SK-N-SH (cell line): ENCODE measurements around the gene TBX4. TPM values are rescaled to one million over a fixed set of nuclear protein-coding genes. Genes with fewer than 3 reads are reported as not detected.

Experiments used
- CTCF ChIA-PET: fragments of 300-600, 350-600 bp; formaldehyde crosslinking; extraction: SDS; loops from one replicate; lab custom pipeline; 2021; lab: Yijun Ruan, JAX
- POLR2A ChIA-PET: fragments of 350-600 bp; sonication (Branson Sonifier 250); formaldehyde crosslinking; extraction: SDS; loops from one replicate; lab custom pipeline; 2020; ENCODE audit warnings: antibody characterized with exemption, inconsistent platforms; lab: Yijun Ruan, JAX
- DNase-seq: peaks from one replicate; pipeline ENCODE4 v3.0.0; 2012
- H2AFZ ChIP-seq: fragments of 200-600 bp; sonication (generic); 2 replicates; pipeline ENCODE4 v1.8.1; 2016; ENCODE audit warnings: antibody characterized with exemption, mild to moderate bottlenecking, low read depth
- H3F3A ChIP-seq: fragments of 200-600 bp; sonication (generic); replicated peaks from 2 replicates; pipeline ENCODE3; 2016; ENCODE audit warnings: antibody characterized with exemption, mild to moderate bottlenecking; ENCODE audit not compliant: insufficient read depth
- H3K27ac ChIP-seq, 2 experiments: fragments of 200-500 bp in 1 of 2; fragments of 200-600 bp in 1 of 2; sonication (Bioruptor generic) in 1 of 2; sonication (generic), shearing (Covaris generic) in 1 of 2; 2 replicates each; pipeline versions ENCODE4 v1.5.1 to v1.6.1; 2014 to 2016; ENCODE audit warnings: low read depth in 2 of 2, inconsistent platforms in 1 of 2, low read length in 1 of 2, mild to moderate bottlenecking in 1 of 2, mixed read lengths in 1 of 2
- H3K27me3 ChIP-seq: fragments of 200-600 bp; sonication (generic), shearing (Covaris generic); 2 replicates; pipeline ENCODE4 v1.6.1; 2016; ENCODE audit warnings: mixed run types; ENCODE audit not compliant: insufficient read depth
- H3K36me3 ChIP-seq, 2 experiments: fragments of 200-500 bp in 1 of 2; fragments of 200-600 bp in 1 of 2; sonication (Bioruptor generic) in 1 of 2; sonication (generic) in 1 of 2; replicated peaks in 1 of 2; 2 replicates each; pipeline versions ENCODE3 to v1.5.1; 2014 to 2016; ENCODE audit warnings: low read length in 1 of 2, mild to moderate bottlenecking in 1 of 2; ENCODE audit not compliant: insufficient read depth in 2 of 2, control insufficient read depth in 1 of 2
- H3K4me1 ChIP-seq, 2 experiments: fragments of 200-500 bp in 1 of 2; fragments of 200-600 bp in 1 of 2; sonication (Bioruptor generic) in 1 of 2; sonication (generic), shearing (Covaris generic) in 1 of 2; 2 replicates each; pipeline versions ENCODE4 v1.5.1 to v1.6.1; 2014 to 2016; ENCODE audit warnings: low read depth in 1 of 2, low read length in 1 of 2, mixed run types in 1 of 2; ENCODE audit not compliant: insufficient read depth in 2 of 2, control insufficient read depth in 1 of 2
- H3K4me2 ChIP-seq: fragments of 200-600 bp; sonication (generic), shearing (Covaris generic); 2 replicates; pipeline ENCODE4 v1.6.1; 2017; ENCODE audit warnings: mixed run types
- H3K4me3 ChIP-seq, 2 experiments: fragments of 200-500 bp in 1 of 2; fragments of 200-600 bp in 1 of 2; sonication (Bioruptor generic) in 1 of 2; sonication (generic), shearing (Covaris generic) in 1 of 2; 2 replicates each; pipeline versions ENCODE4 v1.5.1 to v1.8.1; 2014 to 2016; ENCODE audit warnings: low read depth in 2 of 2, inconsistent platforms in 1 of 2, low read length in 1 of 2, mild to moderate bottlenecking in 1 of 2, mixed read lengths in 1 of 2, moderate library complexity in 1 of 2
- H3K79me2 ChIP-seq: fragments of 200-600 bp; sonication (generic); 2 replicates; pipeline ENCODE4 v1.8.1; 2017; ENCODE audit warnings: mild to moderate bottlenecking; ENCODE audit not compliant: insufficient read depth
- H3K9ac ChIP-seq: fragments of 200-600 bp; sonication (generic); 2 replicates; pipeline ENCODE4 v1.6.1; 2017; ENCODE audit warnings: mixed run types
- H3K9me2 ChIP-seq: fragments of 200-600 bp; sonication (generic); 2 replicates; pipeline ENCODE4 v1.6.1; 2017; ENCODE audit warnings: mixed run types
- H3K9me3 ChIP-seq: fragments of 200-600 bp; sonication (generic); 2 replicates; pipeline ENCODE4 v1.6.1; 2017; ENCODE audit warnings: mixed run types, mild to moderate bottlenecking, moderate library complexity
- H4K20me1 ChIP-seq: fragments of 200-600 bp; sonication (generic); 2 replicates; pipeline ENCODE4 v1.6.1; 2017; ENCODE audit warnings: mild to moderate bottlenecking, mixed run types; ENCODE audit not compliant: insufficient read depth
- CTCF ChIP-seq: fragments of 200-600 bp; sonication (generic); IDR thresholded peaks from 2 replicates; pipeline ENCODE4 v1.6.1; 2017; ENCODE audit warnings: antibody characterized with exemption, mild to moderate bottlenecking, moderate library complexity
- FOXJ3 ChIP-seq: sonication (generic); formaldehyde crosslinking; IDR thresholded peaks from 2 replicates; pipeline ENCODE4 v1.5.1; 2020; ENCODE audit warnings: mild to moderate bottlenecking, missing genetic modification reagents
- GABPA ChIP-seq: IDR thresholded peaks from 2 replicates; pipeline ENCODE4 v1.4.0; 2012; ENCODE audit warnings: low read depth, mild to moderate bottlenecking
- GATA2 ChIP-seq: sonication (generic); formaldehyde crosslinking; IDR thresholded peaks from 2 replicates; pipeline ENCODE4 v1.5.0; 2020; ENCODE audit warnings: mild to moderate bottlenecking, missing genetic modification reagents
- MEF2A ChIP-seq: IDR thresholded peaks from 2 replicates; pipeline ENCODE4 v1.4.0; 2012; ENCODE audit warnings: low read depth, borderline replicate concordance
- MXI1 ChIP-seq: IDR thresholded peaks from 2 replicates; pipeline ENCODE4 v1.6.1; 2012; ENCODE audit warnings: mild to moderate bottlenecking, low read depth, low read length, improper control_type of control experiment
- NFIC ChIP-seq: IDR thresholded peaks from 2 replicates; pipeline ENCODE4 v1.4.0; 2012; ENCODE audit warnings: borderline replicate concordance
- NRF1 ChIP-seq: IDR thresholded peaks from 2 replicates; pipeline ENCODE4 v1.6.1; 2012; ENCODE audit warnings: low read depth, mild to moderate bottlenecking, low read length
- POLR2AphosphoS5 ChIP-seq: IDR thresholded peaks from 2 replicates; pipeline ENCODE4 v1.6.1; 2012; ENCODE audit warnings: low read depth, low read length
- RAD21 ChIP-seq: IDR thresholded peaks from 2 replicates; pipeline ENCODE4 v1.6.1; 2012; ENCODE audit warnings: mild to moderate bottlenecking, low read length
- SIN3A ChIP-seq: IDR thresholded peaks from 2 replicates; pipeline ENCODE4 v1.6.1; 2012; ENCODE audit warnings: low read depth, mild to moderate bottlenecking, low read length, moderate library complexity, borderline replicate concordance
- SMC3 ChIP-seq: IDR thresholded peaks from 2 replicates; pipeline ENCODE4 v1.6.1; 2012; ENCODE audit warnings: low read depth, low read length, improper control_type of control experiment
- TEAD4 ChIP-seq: IDR thresholded peaks from 2 replicates; pipeline ENCODE4 v1.4.0; 2012; ENCODE audit warnings: mild to moderate bottlenecking, borderline replicate concordance; ENCODE audit not compliant: insufficient read depth
- YY1 ChIP-seq: IDR thresholded peaks from 2 replicates; pipeline ENCODE4 v1.4.0; 2012; ENCODE audit warnings: low read depth, mild to moderate bottlenecking
- WGBS: methylation state at CpG from one replicate; pipeline ENCODE4 v1.1.6; 2017; ENCODE audit warnings: low lambda C conversion rate; 5-methylcytosine and 5-hydroxymethylcytosine counted together
- polyA plus RNA-seq, 3 experiments: library from polyadenylated mRNA; depleted of rRNA; stranded (reverse); fragments of >200 nt; gene quantifications; 2 replicates each; pipeline ENCODE4 v1.2.3, GENCODE V29; 2012

Gene TBX4
- polyA plus RNA-seq, 1 of the 3 experiments (the other 2 are of a cell fraction): 0.02 TPM

- TF ChIP-seq MEF2A (no peak), SIN3A (no peak), NFIC (no peak), CTCF (no peak), MXI1 (no peak), FOXJ3 (CRISPR knock-in tag) (no peak), TEAD4 (no peak), POLR2AphosphoS5 (no peak), GATA2 (CRISPR knock-in tag) (no peak), YY1 (no peak)
- TF ChIP-seq, all 33 proteins: peak for 0
- Histone ChIP-seq H3K4me2 (no peak overlapping the region), H3K27ac (no peak overlapping the region), H3K79me2 (no peaks in the 10 kb centered on the region), H3K4me1 (peaks cover 0 to 4% of the 10 kb centered on the region in 2 experiments; a peak in 1 of 4 replicates), H3K27me3 (no peaks in the 10 kb centered on the region), H3K9ac (no peak overlapping the region), H3K9me2 (no peaks in the 10 kb centered on the region), H3F3A (peaks cover 9% of the 10 kb centered on the region), H3K9me3 (no peaks in the 10 kb centered on the region), H4K20me1 (no peaks in the 10 kb centered on the region), H3K4me3 (no peak overlapping the region), H2AFZ (no peak overlapping the region), H3K36me3 (no peaks in the 10 kb centered on the region)
- 79% methylated on average over 10 of the region's 10 CpGs for WGBS
- CTCF ChIA-PET: interaction anchor here (0.6 to 7.5 kb wide), 7 partner anchors 11 to 159 kb away, joined by 3 to 53 read pairs (median 5); no protein-coding TSS in a partner anchor
- POLR2A ChIA-PET: no interaction called here
- DNase-seq: no peak
These were observed 28.1 kb upstream of the TBX4 start for GRCh38 chr17:61423967-61424649.

GRCh38 chr17:61425682-61426481, 26.3 kb upstream of the TBX4 start:
- H3K27ac ChIP-seq: no peak overlapping the region
- 91% methylated on average over 11 of the region's 11 CpGs for WGBS
- TF ChIP-seq GABPA (no peak), SMC3 (peak; percentile 57), RAD21 (peak; percentile 63), NRF1 (no peak)
- no peaks in the 10 kb centered on the region for H3K79me2 ChIP-seq
- H4K20me1 ChIP-seq: no peaks in the 10 kb centered on the region
- POLR2A ChIA-PET: no interaction called here
- DNase-seq: peak; percentile 42
- CTCF ChIA-PET: interaction anchor here (0.8 to 7.5 kb wide), 10 partner anchors 12 to 148 kb away, joined by 3 to 53 read pairs (median 6); no protein-coding TSS in a partner anchor
- no peaks in the 10 kb centered on the region for H3K27me3 ChIP-seq
- no peak overlapping the region for H3K4me3 ChIP-seq
- H3K9me2 ChIP-seq: no peaks in the 10 kb centered on the region
- no peak overlapping the region for H3K9ac ChIP-seq
- no peak overlapping the region for H2AFZ ChIP-seq
- peaks cover 9% of the 10 kb centered on the region for H3F3A ChIP-seq
- H3K36me3 ChIP-seq: no peaks in the 10 kb centered on the region
- H3K4me1 ChIP-seq: peaks cover 0 to 4% of the 10 kb centered on the region in 2 experiments; a peak in 1 of 4 replicates
- H3K4me2 ChIP-seq: no peak overlapping the region
- no peaks in the 10 kb centered on the region for H3K9me3 ChIP-seq
